ENCODE measurements around the gene NUMBL.
"Not testable (repeated sequence)": the region's sequence is repeated elsewhere in the genome, so short reads cannot be mapped to it uniquely, and the experiment has no call there.

Gene NUMBL

DNA sequence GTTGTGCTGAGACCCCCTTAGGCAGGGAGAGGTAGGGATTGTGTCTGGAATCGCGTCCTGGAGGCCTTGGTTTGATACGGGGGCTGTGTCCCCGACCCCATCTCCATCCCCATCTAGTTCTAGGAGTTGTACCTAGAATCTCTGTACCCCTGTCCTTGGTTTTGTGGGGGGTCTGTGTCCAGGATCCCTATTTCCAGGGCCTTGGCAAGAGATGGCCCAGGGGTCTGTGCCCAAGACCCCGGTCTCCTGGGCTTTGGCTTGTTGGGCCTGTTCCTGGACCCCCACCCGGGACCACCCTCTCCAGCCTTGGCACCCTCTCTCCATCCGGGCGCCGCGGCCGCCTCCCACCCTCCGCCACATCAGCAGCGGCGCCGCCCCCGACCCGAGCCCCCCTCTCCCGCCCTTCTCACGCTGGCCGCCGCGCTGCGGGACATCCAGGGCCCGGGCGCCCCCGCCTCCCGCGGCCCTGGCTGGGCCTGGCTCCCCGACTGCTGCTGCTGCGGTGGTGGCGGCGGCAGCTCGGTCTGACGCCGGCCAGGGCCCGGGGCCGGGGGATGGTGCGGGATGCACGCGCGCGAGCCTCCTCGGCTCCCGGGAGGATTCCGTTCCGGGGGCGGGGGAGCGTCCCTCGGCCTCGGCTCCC, at the start of gene NUMBL:
NUMBL (minus strand) TSS at position 602 of the 643 bp plus-strand sequence; CDS start at position 434, 168 bp downstream.
- DNase-seq (ENCODE audit: low read depth), result no peak

GRCh38 chr19:40739030-40739839, 48.8 kb upstream of the NUMBL start:
- no peak for DNase-seq (ENCODE audit: low read depth)

GRCh38 chr19:40737102-40737644, 46.7 kb upstream of the NUMBL start:
- DNase-seq (ENCODE audit: low read depth), result no peak

DNA sequence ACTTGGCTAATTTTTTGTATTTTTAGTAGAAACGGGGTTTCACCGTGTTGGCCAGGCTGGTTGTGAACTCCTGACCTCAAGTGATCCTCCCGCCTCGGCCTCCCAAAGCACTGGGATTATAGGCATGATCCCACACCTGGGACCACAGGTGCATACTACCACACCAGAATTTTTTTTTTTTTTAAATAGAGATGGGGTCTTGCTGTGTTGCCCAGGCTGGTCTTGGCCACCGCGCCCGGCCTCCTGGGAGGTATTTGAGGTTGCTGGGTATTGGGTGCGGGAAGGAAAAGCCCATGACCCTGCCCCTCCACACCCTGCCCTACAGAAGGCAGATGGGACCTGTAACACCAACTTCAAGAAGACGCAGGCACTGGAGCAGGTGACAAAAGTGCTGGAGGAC, 46.2 kb upstream of the NUMBL start:
- DNase-seq (ENCODE audit: low read depth), result no peak

GRCh38 chr19:40735013-40735771, 44.7 kb upstream of the NUMBL start:
- no peak for DNase-seq (ENCODE audit: low read depth)

GRCh38 chr19:40733149-40733548, 42.7 kb upstream of the NUMBL start:
- no peak for DNase-seq (ENCODE audit: low read depth)

DNA sequence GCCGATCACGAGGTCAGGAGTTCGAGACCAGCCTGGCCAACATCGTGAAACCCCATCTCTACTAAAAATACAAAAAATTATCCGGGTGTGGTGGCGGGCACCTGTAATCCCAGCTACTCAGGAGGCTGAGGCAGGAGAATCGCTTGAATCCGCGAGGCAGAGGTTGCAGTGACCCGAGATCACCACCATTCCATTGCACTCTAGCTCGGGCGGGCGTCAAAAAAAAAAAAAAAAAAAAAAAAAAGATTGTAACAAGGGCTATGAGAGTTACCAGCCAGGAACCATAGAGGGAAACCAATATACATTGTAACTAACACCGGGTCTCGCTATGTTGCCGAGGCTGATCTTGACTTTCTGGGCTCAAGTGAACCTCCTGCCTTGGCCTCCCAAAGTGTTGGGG, 41.9 kb upstream of the NUMBL start:
- DNase-seq (ENCODE audit: low read depth), result not testable (repeated sequence)

- DNase-seq (ENCODE audit: low read depth), result not testable (repeated sequence)
Measured at GRCh38 chr19:40730065-40730464, 39.6 kb upstream of the NUMBL start.

GRCh38 chr19:40726279-40726678, 35.8 kb upstream of the NUMBL start:
- DNase-seq (ENCODE audit: low read depth), result no peak

DNA sequence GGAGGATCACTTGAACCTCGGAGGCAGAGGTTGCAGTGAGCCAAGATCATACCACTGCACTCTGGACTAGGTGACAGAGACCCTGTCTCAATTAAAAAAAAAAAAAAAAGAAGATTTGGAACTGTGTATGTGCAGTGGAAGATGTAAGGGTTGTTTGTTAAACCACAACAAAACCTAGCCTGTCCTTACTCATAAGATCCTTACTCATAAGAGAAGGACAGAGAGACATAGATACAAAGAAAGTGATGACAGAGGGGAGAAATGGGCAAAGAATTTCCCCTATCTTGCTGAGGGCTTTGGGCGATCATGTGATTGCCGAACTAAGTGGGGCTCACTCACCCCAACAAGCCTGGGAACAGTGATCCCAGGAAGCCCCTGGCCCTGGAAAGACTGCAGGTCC, 34.4 kb upstream of the NUMBL start:
- DNase-seq (ENCODE audit: low read depth), result no peak

DNA sequence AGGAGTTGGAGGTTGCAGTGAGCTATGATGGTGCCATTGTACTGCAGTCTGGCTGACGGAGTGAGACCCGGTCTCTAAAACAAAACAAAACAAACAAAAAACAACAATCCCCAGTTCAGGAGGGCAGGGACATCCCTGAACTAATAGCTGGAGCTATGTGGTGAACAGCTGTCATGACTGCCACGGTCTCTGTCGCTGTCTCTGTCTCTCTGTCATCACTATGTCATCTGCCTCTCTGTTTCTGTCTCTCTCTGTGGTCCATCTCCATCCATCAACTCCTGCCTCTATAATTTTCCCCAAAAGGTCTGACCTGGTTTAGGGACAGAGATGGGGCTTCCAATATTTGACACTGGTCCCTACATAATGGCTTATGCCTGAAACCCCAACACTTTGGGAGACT, 33.9 kb upstream of the NUMBL start:
- no peak for DNase-seq (ENCODE audit: low read depth)

DNA sequence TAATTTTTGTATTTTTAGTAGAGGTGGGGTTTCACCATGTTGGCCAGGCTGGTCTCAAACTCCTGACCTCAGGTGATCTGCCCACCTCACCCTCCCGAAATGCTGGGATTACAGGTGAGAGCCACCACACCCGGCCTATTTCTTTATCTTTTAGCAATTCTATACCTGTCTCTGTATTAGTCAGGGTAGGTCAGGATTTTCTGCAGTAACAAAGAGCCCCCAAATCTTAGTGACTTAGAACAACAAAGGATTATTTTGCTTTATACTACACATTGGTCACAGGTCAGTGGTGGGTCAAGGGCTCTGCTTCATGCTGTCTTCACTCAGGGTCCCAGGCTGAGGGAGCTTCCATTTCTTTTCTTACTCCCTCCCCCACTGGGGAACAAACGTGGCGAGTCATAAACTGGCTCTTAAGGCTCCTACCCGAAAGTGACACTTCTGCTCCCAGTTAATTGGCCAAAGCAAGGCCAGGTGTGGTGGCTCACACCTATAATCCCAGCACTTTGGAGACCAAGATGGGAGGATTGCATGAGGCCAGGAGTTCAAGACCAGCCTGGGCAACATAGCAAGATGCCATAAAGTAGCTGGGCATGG, 33.3 kb upstream of the NUMBL start:
- no peak for DNase-seq (ENCODE audit: low read depth)

- DNase-seq (ENCODE audit: low read depth), result no peak
Measured at GRCh38 chr19:40721936-40722661, 31.6 kb upstream of the NUMBL start.

- DNase-seq (ENCODE audit: low read depth), result no peak
Measured at GRCh38 chr19:40721140-40721486, 30.7 kb upstream of the NUMBL start.

DNA sequence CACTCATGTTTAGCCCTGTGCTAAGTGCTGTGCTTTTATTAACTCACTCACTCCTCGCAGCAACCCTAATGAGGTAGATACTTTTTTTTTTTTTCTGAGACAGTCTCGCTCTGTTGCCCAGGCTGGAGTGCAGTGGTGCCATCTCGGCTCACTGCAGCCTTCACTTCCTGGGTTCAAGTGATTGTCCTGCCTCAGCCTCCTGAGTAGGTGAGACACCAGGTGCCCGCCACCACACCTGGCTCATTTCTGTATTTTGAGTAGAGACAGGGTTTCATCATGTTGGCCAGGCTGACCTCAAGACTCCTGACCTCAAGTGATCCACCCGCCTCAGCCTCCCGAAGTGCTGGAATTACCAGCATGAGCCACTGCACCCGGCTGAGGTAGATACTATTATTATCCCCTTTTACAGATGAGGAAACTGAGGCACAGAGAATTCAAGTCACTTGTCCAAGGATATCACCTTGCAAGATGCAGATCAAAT, 29.0 kb upstream of the NUMBL start:
- DNase-seq (ENCODE audit: low read depth), result no peak

DNA sequence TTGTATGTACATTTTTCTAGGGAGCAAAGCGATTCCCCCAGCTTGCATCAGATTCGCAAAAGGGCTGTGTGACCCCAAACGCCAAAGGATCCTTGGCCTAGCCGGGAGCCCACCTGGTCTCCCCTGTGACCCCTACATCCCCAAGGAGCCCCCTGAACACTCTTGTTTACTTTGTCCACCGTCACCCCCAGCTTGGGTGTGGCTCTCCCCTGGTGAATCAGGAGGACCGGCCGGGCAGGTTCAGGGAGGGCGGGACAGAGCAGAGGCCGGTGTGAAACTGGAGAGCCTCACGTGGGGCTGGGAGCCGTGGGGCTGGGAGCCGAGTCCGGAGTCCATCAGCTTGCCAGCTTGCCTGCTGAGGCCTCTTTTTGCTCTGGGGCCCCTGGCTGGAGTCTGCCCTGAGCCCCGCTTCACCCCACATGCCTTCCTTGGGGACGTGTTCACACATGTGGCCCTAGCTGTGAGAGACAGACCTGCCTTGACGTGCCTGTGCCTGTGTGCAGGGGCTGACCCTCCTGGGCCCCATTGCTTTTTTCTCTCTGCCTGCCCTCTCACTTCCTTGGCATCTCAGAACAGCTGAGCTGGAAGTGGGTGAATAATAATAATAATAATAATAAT, 28.4 kb upstream of the NUMBL start:
- peak; percentile 45 for DNase-seq (ENCODE audit: low read depth)

- peak; percentile 27 for DNase-seq (ENCODE audit: low read depth)
Measured at GRCh38 chr19:40717880-40718773, 27.7 kb upstream of the NUMBL start.

GRCh38 chr19:40717325-40717879, 27.0 kb upstream of the NUMBL start:
- DNase-seq (ENCODE audit: low read depth), result no peak

DNA sequence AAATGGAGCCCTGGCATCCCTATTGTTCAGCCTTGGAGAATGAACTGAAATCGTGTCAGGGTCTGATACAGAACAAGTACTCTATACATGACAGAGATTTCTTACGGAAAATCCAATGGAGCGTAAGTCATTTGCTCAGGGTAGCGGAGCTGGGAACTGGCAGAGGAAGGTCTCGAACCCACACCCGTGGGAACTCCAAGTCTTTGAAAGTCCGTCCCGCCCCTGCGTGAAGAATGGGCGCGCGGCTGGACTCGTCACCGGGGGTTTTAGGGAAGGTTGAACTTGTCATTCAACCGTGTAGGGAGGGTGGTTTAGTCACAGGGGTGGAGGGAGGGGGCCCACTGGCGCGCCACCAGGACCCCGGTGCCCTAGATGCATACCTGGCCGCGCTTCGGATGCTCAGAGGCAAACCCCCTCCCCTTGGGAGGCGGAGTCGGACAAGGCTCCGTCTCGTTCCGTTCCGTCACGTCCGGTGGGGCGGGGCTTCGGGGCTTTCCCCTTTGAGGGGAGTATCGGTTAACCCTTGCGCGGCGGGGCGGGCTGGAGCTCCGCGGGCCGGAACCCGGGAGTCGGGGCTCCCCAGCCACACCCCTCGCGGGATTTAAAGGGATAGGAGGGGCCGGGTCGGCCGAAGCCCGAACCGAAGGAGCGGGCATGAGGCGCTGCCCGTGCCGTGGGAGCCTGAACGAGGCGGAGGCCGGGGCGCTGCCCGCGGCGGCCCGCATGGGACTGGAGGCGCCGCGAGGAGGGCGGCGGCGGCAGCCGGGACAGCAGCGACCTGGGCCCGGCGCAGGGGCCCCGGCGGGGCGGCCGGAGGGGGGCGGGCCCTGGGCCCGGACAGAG, 26.3 kb upstream of the NUMBL start, which contains the start of the genes COQ8B and ITPKC:
COQ8B (minus strand) TSS at position 405 of the 843 bp plus-strand sequence. CDS start 2,254 bp downstream, outside the sequence.
ITPKC (plus strand) TSS at position 631 of the 843 bp plus-strand sequence; CDS start at position 655, 24 bp downstream.
- peak; percentile 97 for DNase-seq (ENCODE audit: low read depth)

Measured in EH (cell line).